NCI-H2196 (cell line): ENCODE data around the gene TMEM184A.

ENCODE experiments used
- DNase-seq: peaks from one replicate; lab custom pipeline; 2025; ENCODE audit not compliant: unreplicated experiment; lab: John Stamatoyannopoulos, UW

Gene TMEM184A

GRCh38 chr7:1555813-1556543, at the start of gene TMEM184A:
Gene TMEM184A (minus strand): TSS chr7:1556205. CDS start chr7:1555484, 721 bp downstream.
- peak; percentile 96 for DNase-seq

GRCh38 chr7:1604383-1604782, 48.4 kb upstream of the TMEM184A start:
- no peak for DNase-seq

GRCh38 chr7:1603346-1604225, 47.6 kb upstream of the TMEM184A start:
- DNase-seq, result no peak

- DNase-seq, result no peak
Measured at GRCh38 chr7:1602386-1602785, 46.4 kb upstream of the TMEM184A start.

GRCh38 chr7:1601956-1602355, 46.0 kb upstream of the TMEM184A start:
- DNase-seq, result no peak

GRCh38 chr7:1599640-1600395, 43.8 kb upstream of the TMEM184A start:
- DNase-seq, result no peak

- DNase-seq, result no peak
Measured at GRCh38 chr7:1598961-1599639, 43.1 kb upstream of the TMEM184A start.

GRCh38 chr7:1598286-1598685, 42.3 kb upstream of the TMEM184A start:
- no peak for DNase-seq

GRCh38 chr7:1597791-1598190, 41.8 kb upstream of the TMEM184A start:
- no peak for DNase-seq

- DNase-seq, result no peak
Measured at GRCh38 chr7:1597066-1597760, 41.2 kb upstream of the TMEM184A start.

GRCh38 chr7:1596181-1597043, 40.4 kb upstream of the TMEM184A start:
- DNase-seq, result no peak

- DNase-seq, result no peak
Measured at GRCh38 chr7:1595636-1596035, 39.6 kb upstream of the TMEM184A start.

- no peak for DNase-seq
Measured at GRCh38 chr7:1595027-1595426, 39.0 kb upstream of the TMEM184A start.

- DNase-seq, result no peak
Measured at GRCh38 chr7:1593904-1594421, 38.0 kb upstream of the TMEM184A start.

- no peak for DNase-seq
Measured at GRCh38 chr7:1593091-1593866, 37.3 kb upstream of the TMEM184A start.

- DNase-seq, result no peak
Measured at GRCh38 chr7:1592299-1592871, 36.4 kb upstream of the TMEM184A start.

GRCh38 chr7:1591876-1592275, 35.9 kb upstream of the TMEM184A start:
- DNase-seq, result no peak

- DNase-seq, result no peak
Measured at GRCh38 chr7:1591396-1591795, 35.4 kb upstream of the TMEM184A start.
